HG02798 (cell line): Measurements from ENCODE around the gene AOC3.
"Not testable (repeated sequence)": the region's sequence is repeated elsewhere in the genome, so short reads cannot be mapped to it uniquely, and the experiment has no call there.

ENCODE experiments used
- ATAC-seq: cut with Tn5 transposase; IDR thresholded peaks from one replicate; pipeline ENCODE4 v1.9.1; 2021; ENCODE audit warnings: mild to moderate bottlenecking; ENCODE audit not compliant: unreplicated experiment, poor library complexity

Gene AOC3

GRCh38 chr17:42843358-42843934, 7.6 kb upstream of the AOC3 start:
- no peak for ATAC-seq

GRCh38 chr17:42844271-42844670, 6.7 kb upstream of the AOC3 start, which contains the start of gene AOC2:
AOC2 (plus strand) TSS chr17:42844580; CDS start chr17:42844627, 47 bp downstream.
- ATAC-seq = no peak

GRCh38 chr17:42844761-42845555, 6.0 kb upstream of the AOC3 start:
- ATAC-seq = no peak

GRCh38 chr17:42845556-42845917, 5.5 kb upstream of the AOC3 start:
- no peak for ATAC-seq

- ATAC-seq = no peak
Observed at GRCh38 chr17:42845918-42846593, 4.9 kb upstream of the AOC3 start.

GRCh38 chr17:42846594-42847280, 4.3 kb upstream of the AOC3 start:
- ATAC-seq = no peak

- no peak for ATAC-seq
Observed at GRCh38 chr17:42848093-42848492, 2.9 kb upstream of the AOC3 start.

- no peak for ATAC-seq
Observed at GRCh38 chr17:42849031-42849430, 2.0 kb upstream of the AOC3 start.

- no peak for ATAC-seq
Observed at GRCh38 chr17:42849451-42850181, 1.4 kb upstream of the AOC3 start.

GRCh38 chr17:42851371-42852240, 607 bp downstream of the AOC3 start:
- not testable (repeated sequence) for ATAC-seq

- ATAC-seq = no peak
Observed at GRCh38 chr17:42852351-42852750, 1.4 kb downstream of the AOC3 start.

- ATAC-seq = no peak
Observed at GRCh38 chr17:42853004-42853403, 2.0 kb downstream of the AOC3 start.

GRCh38 chr17:42853597-42853967, 2.6 kb downstream of the AOC3 start:
- ATAC-seq = no peak

GRCh38 chr17:42853968-42854790, 3.2 kb downstream of the AOC3 start:
- no peak for ATAC-seq

- no peak for ATAC-seq
Observed at GRCh38 chr17:42855048-42855596, 4.1 kb downstream of the AOC3 start.

- ATAC-seq = not testable (repeated sequence)
Observed at GRCh38 chr17:42856093-42856492, 5.1 kb downstream of the AOC3 start.

- not testable (repeated sequence) for ATAC-seq
Observed at GRCh38 chr17:42856516-42856915, 5.5 kb downstream of the AOC3 start.

- ATAC-seq = no peak
Observed at GRCh38 chr17:42857389-42857788, 6.4 kb downstream of the AOC3 start.
